Liver (tissue), 9 donors: ENCODE results near the gene PGAP3. TPM values are rescaled to one million over a fixed set of nuclear protein-coding genes. Genes with fewer than 3 reads are reported as not detected.

Experiments
- DNase-seq: peaks from one replicate; pipeline ENCODE4 v3.0.0-alpha.2; 2017; ENCODE audit warnings: low spot score
- H3K27ac ChIP-seq, 2 donors: one replicate each; pipeline ENCODE4 v1.7.0; 2013; ENCODE audit warnings: inconsistent platforms in 2 of 2, low read length in 2 of 2, control low read depth in 1 of 2, low read depth in 1 of 2, mild to moderate bottlenecking in 1 of 2
- H3K27me3 ChIP-seq, 4 donors: one replicate each; pipeline versions ENCODE4 v1.6.1 to v1.7.0; 2013; ENCODE audit warnings: low read length in 3 of 4, inconsistent platforms in 1 of 4, mild to moderate bottlenecking in 1 of 4, moderate library complexity in 1 of 4; ENCODE audit not compliant: control insufficient read depth in 4 of 4, insufficient read depth in 4 of 4
- H3K36me3 ChIP-seq, 4 donors: one replicate each; pipeline versions ENCODE4 v1.6.1 to v1.7.0; 2013; ENCODE audit warnings: low read length in 3 of 4, mild to moderate bottlenecking in 3 of 4, low read depth in 1 of 4, moderate library complexity in 1 of 4; ENCODE audit not compliant: control insufficient read depth in 4 of 4, insufficient read depth in 3 of 4
- H3K4me1 ChIP-seq, 4 donors: one replicate each; pipeline versions ENCODE4 v1.6.1 to v1.7.0; 2013; ENCODE audit warnings: low read length in 3 of 4, mild to moderate bottlenecking in 3 of 4, moderate library complexity in 1 of 4; ENCODE audit not compliant: control insufficient read depth in 4 of 4, insufficient read depth in 4 of 4
- H3K4me3 ChIP-seq, 3 donors: one replicate each; pipeline versions ENCODE4 v1.6.1 to v1.7.0; 2013; ENCODE audit warnings: low read length in 3 of 3, control low read depth in 1 of 3, low read depth in 1 of 3, mild to moderate bottlenecking in 1 of 3
- H3K9ac ChIP-seq, 2 donors: one replicate each; pipeline ENCODE4 v1.7.0; 2013; ENCODE audit warnings: low read length in 2 of 2, mild to moderate bottlenecking in 2 of 2, moderate library complexity in 2 of 2, control low read depth in 1 of 2, low read depth in 1 of 2
- H3K9me3 ChIP-seq, 4 donors: one replicate each; pipeline versions ENCODE4 v1.6.1 to v1.7.0; 2013; ENCODE audit warnings: low read length in 3 of 4; ENCODE audit not compliant: control insufficient read depth in 4 of 4
- ATF3 ChIP-seq: IDR thresholded peaks from 2 replicates; pipeline ENCODE4 v1.6.1; 2016; ENCODE audit warnings: antibody characterized with exemption
- CTCF ChIP-seq: fragments of 150-350 bp; IDR thresholded peaks from 2 replicates; pipeline ENCODE4 v1.5.1; 2017; ENCODE audit warnings: improper control_type of control experiment, low read depth, low read length; ENCODE audit not compliant: missing input control
- EGR1 ChIP-seq, 2 donors: IDR thresholded peaks; 2 replicates each; pipeline ENCODE4 v1.6.1; 2016 to 2018; ENCODE audit warnings: antibody characterized with exemption in 2 of 2, low read depth in 2 of 2
- FOXA1 ChIP-seq: IDR thresholded peaks from 2 replicates; pipeline ENCODE4 v1.6.1; 2016; ENCODE audit warnings: antibody characterized with exemption
- FOXA2 ChIP-seq: IDR thresholded peaks from 2 replicates; pipeline ENCODE4 v1.6.1; 2016; ENCODE audit warnings: antibody characterized with exemption
- GABPA ChIP-seq, 2 donors: IDR thresholded peaks in 1 of 2; conservative IDR thresholded peaks in 1 of 2; 2 replicates each; pipeline ENCODE4 v1.6.1; 2016; ENCODE audit warnings: antibody characterized with exemption in 2 of 2, mild to moderate bottlenecking in 1 of 2, moderate library complexity in 1 of 2
- HNF4A ChIP-seq, 2 donors: conservative IDR thresholded peaks; 2 replicates each; pipeline ENCODE4 v1.6.1; 2016; ENCODE audit warnings: antibody characterized with exemption in 2 of 2, mild to moderate bottlenecking in 2 of 2
- HNF4G ChIP-seq: IDR thresholded peaks from 2 replicates; pipeline ENCODE4 v1.6.1; 2016; ENCODE audit warnings: antibody characterized with exemption
- JUND ChIP-seq, 2 donors: IDR thresholded peaks; 2 replicates each; pipeline ENCODE4 v1.6.1; 2016; ENCODE audit warnings: antibody characterized with exemption in 2 of 2
- MAX ChIP-seq: IDR thresholded peaks from 2 replicates; pipeline ENCODE4 v1.6.1; 2016; ENCODE audit warnings: antibody characterized with exemption
- NR2F2 ChIP-seq: IDR thresholded peaks from 2 replicates; pipeline ENCODE4 v1.6.1; 2016; ENCODE audit warnings: antibody characterized with exemption
- RAD21 ChIP-seq, 2 donors: IDR thresholded peaks; 2 replicates each; pipeline ENCODE4 v1.6.1; 2016; ENCODE audit warnings: antibody characterized with exemption in 2 of 2, mild to moderate bottlenecking in 2 of 2
- REST ChIP-seq: IDR thresholded peaks from 2 replicates; pipeline ENCODE4 v1.6.1; 2016; ENCODE audit warnings: antibody characterized with exemption, mild to moderate bottlenecking
- RXRA ChIP-seq, 2 donors: IDR thresholded peaks; 2 replicates each; pipeline ENCODE4 v1.6.1; 2017 to 2018; ENCODE audit warnings: antibody characterized with exemption in 2 of 2, mild to moderate bottlenecking in 1 of 2
- SP1 ChIP-seq: IDR thresholded peaks from 2 replicates; pipeline ENCODE4 v1.6.1; 2018; ENCODE audit warnings: antibody characterized with exemption, mild to moderate bottlenecking
- YY1 ChIP-seq: IDR thresholded peaks from 2 replicates; pipeline ENCODE4 v1.6.1; 2016; ENCODE audit warnings: antibody characterized with exemption, mild to moderate bottlenecking
- ZBTB33 ChIP-seq: IDR thresholded peaks from 2 replicates; pipeline ENCODE4 v1.6.1; 2016; ENCODE audit warnings: antibody characterized with exemption
- WGBS: extraction: QIAGEN DNeasy Blood & Tissue Kit; methylation state at CpG from one replicate; pipeline ENCODE4 v1.1.7; 2013; 5-methylcytosine and 5-hydroxymethylcytosine counted together
- polyA plus RNA-seq, 2 donors: library from polyadenylated mRNA; stranded (reverse) in 1 of 2; unstranded in 1 of 2; fragments of 200-250 nt in 1 of 2; fragments of >200 nt in 1 of 2; fragmentation: Nextera tagmentation in 1 of 2; extraction: Ambion mirVana in 1 of 2; gene quantifications; one replicate each; pipeline versions ENCODE4 v1.2.1 to v1.2.3, GENCODE V29; 2013 to 2015
- total RNA-seq, 2 donors: library from RNA; depleted of rRNA; stranded (reverse); fragments of >200 nt; gene quantifications; one replicate each; pipeline ENCODE4 v1.2.3, GENCODE V29; 2014
- donor health status: healthy.
- donor health status: healthy.
- donor health status: healthy.
- donor health status: healthy.
- donor health status: healthy.

Gene PGAP3
- total and polyA plus RNA-seq, 4 donors = 7.9 to 19.5 (median 14.0) TPM

GRCh38 chr17:39724731-39725130 is 36.9 kb upstream of the PGAP3 start:
- H3K27ac ChIP-seq = no peak overlapping the region
- H3K4me3 ChIP-seq = no peak overlapping the region
- H3K4me1 ChIP-seq = peaks cover 5 to 14% (median 9%) of the 10 kb centered on the region in 4 donors
- WGBS = 97% methylated on average over 13 of the region's 13 CpGs
- H3K9ac ChIP-seq = no peak overlapping the region
- TF ChIP-seq RXRA (IDR thresholded peaks at IDR 0.05) = no peak
- TF ChIP-seq EGR1 (IDR thresholded peaks at IDR 0.05; ENCODE audit: low read depth in 2 of 2) = no peak
- no peak for TF ChIP-seq JUND (IDR thresholded peaks at IDR 0.05)
- no peak for TF ChIP-seq MAX
- TF ChIP-seq HNF4A (conservative IDR thresholded peaks at IDR 0.05) = no peak
- TF ChIP-seq FOXA1 = no peak
- TF ChIP-seq FOXA2 = no peak
- no peak for TF ChIP-seq SP1
- H3K27me3 ChIP-seq = no peaks in the 10 kb centered on the region
- DNase-seq = no peak
- peaks cover 5 to 43% (median 13%) of the 10 kb centered on the region in 4 donors for H3K36me3 ChIP-seq
- H3K9me3 ChIP-seq = no peaks in the 10 kb centered on the region

- Histone ChIP-seq H3K4me1 (peaks cover 0 to 6% (median 2%) of the 10 kb centered on the region in 4 donors), H3K27ac (no peak overlapping the region), H3K4me3 (no peak overlapping the region), H3K9ac (no peak overlapping the region), H3K27me3 (no peaks in the 10 kb centered on the region), H3K36me3 (peaks cover 0 to 46% (median 11%) of the 10 kb centered on the region in 4 donors), H3K9me3 (no peaks in the 10 kb centered on the region)
- WGBS = 88% methylated on average over 34 of the region's 34 CpGs
- DNase-seq = peak; percentile 75
- TF ChIP-seq GABPA (IDR thresholded peaks at IDR 0.05 in 1 of 2, conservative IDR thresholded peaks at IDR 0.05 in 1 of 2) (no peak), HNF4G (no peak), MAX (no peak), SP1 (no peak)
These were observed 35.4 kb upstream of the PGAP3 start for GRCh38 chr17:39722965-39723848.

- no peak for DNase-seq
- Histone ChIP-seq H3K27me3 (no peaks in the 10 kb centered on the region), H3K9ac (no peak overlapping the region), H3K36me3 (peaks cover 2 to 39% (median 9%) of the 10 kb centered on the region in 4 donors), H3K4me3 (no peak overlapping the region), H3K9me3 (no peaks in the 10 kb centered on the region), H3K27ac (no peak overlapping the region), H3K4me1 (peaks cover 0 to 6% (median 3%) of the 10 kb centered on the region in 4 donors)
- WGBS = 96% methylated on average over 6 of the region's 6 CpGs
- TF ChIP-seq EGR1 (IDR thresholded peaks at IDR 0.05; ENCODE audit: low read depth in 2 of 2) (no peak), RAD21 (IDR thresholded peaks at IDR 0.05) (no peak), SP1 (no peak), FOXA1 (no peak), ATF3 (no peak), MAX (no peak), NR2F2 (no peak), ZBTB33 (no peak), HNF4G (no peak), HNF4A (conservative IDR thresholded peaks at IDR 0.05) (no peak), REST (no peak), FOXA2 (no peak), CTCF (no peak), YY1 (no peak), GABPA (IDR thresholded peaks at IDR 0.05 in 1 of 2, conservative IDR thresholded peaks at IDR 0.05 in 1 of 2) (no peak), RXRA (IDR thresholded peaks at IDR 0.05) (no peak)
These were observed 34.2 kb upstream of the PGAP3 start for GRCh38 chr17:39722104-39722503.
